WERI-Rb-1 (cell line): ENCODE results near the gene SRRM2.
A peak's percentile ranks its signal among the peaks of the same experiment; 100 is the strongest.

Source experiments
- DNase-seq: peaks from one replicate; pipeline ENCODE4 v3.0.0-alpha.2; 2020
- H3K27ac ChIP-seq: fragments of 250-450 bp; sonication (Bioruptor Pico); 2 replicates; pipeline ENCODE4 v1.5.1; 2020; ENCODE audit warnings: mild to moderate bottlenecking, moderate library complexity
- H3K27me3 ChIP-seq: fragments of 250-450 bp; sonication (Bioruptor Pico); 2 replicates; pipeline ENCODE4 v1.5.1; 2021; ENCODE audit warnings: mild to moderate bottlenecking, low read depth, moderate library complexity; ENCODE audit not compliant: insufficient read depth, severe bottlenecking
- H3K36me3 ChIP-seq: fragments of 250-450 bp; sonication (Bioruptor Pico); 2 replicates; pipeline ENCODE4 v1.5.1; 2020; ENCODE audit warnings: mild to moderate bottlenecking, moderate library complexity
- H3K4me3 ChIP-seq: 2 replicates; pipeline ENCODE4 v1.5.1; 2011; ENCODE audit warnings: low read depth, mild to moderate bottlenecking, control low read depth, low read length
- H3K9me3 ChIP-seq: fragments of 250-450 bp; sonication (Bioruptor Pico); 2 replicates; pipeline ENCODE4 v1.5.1; 2021; ENCODE audit warnings: mild to moderate bottlenecking, moderate library complexity; ENCODE audit not compliant: severe bottlenecking
- TF ChIP-seq, protein P1 (sequence below): IDR thresholded peaks from 2 replicates; pipeline ENCODE4 v1.5.1; 2011; ENCODE audit warnings: low read depth, mild to moderate bottlenecking, control low read depth, inconsistent platforms, low read length

The SRRM2 gene

DNA sequence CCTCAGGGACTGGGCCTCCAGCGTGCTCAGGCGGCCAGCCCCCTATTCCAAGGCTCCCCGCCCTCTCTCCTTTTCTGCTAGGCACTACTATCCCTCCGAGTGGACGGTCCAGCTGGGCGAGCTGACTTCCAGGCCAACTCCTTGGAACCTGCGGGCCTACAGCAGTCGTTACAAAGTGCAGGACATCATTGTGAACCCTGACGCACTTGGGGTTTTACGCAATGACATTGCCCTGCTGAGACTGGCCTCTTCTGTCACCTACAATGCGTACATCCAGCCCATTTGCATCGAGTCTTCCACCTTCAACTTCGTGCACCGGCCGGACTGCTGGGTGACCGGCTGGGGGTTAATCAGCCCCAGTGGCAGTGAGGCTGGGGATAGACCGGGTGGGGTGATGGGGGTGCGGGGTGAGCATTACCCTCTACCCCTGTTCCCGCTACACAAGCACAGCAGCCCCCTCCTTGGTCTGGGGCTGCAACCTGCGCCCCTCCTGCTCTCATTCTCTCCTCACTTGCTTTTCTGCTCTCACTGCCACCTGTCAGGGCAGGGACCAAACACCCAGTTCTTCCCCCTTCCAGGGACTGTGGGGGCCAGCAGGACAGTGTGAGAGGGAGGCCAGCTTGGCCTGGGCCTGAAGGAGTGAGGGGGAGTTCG is 46.9 kb downstream of the SRRM2 start:
- H3K27ac ChIP-seq, result 0 out of 2 replicates have a peak overlapping the region, but pooled peaks have one; percentile 35
- H3K36me3 ChIP-seq, result no peaks in the 10 kb centered on the region
- H3K27me3 ChIP-seq, result no peaks in the 10 kb centered on the region
- TF ChIP-seq, protein P1, sequence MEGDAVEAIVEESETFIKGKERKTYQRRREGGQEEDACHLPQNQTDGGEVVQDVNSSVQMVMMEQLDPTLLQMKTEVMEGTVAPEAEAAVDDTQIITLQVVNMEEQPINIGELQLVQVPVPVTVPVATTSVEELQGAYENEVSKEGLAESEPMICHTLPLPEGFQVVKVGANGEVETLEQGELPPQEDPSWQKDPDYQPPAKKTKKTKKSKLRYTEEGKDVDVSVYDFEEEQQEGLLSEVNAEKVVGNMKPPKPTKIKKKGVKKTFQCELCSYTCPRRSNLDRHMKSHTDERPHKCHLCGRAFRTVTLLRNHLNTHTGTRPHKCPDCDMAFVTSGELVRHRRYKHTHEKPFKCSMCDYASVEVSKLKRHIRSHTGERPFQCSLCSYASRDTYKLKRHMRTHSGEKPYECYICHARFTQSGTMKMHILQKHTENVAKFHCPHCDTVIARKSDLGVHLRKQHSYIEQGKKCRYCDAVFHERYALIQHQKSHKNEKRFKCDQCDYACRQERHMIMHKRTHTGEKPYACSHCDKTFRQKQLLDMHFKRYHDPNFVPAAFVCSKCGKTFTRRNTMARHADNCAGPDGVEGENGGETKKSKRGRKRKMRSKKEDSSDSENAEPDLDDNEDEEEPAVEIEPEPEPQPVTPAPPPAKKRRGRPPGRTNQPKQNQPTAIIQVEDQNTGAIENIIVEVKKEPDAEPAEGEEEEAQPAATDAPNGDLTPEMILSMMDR, result no peak
- H3K9me3 ChIP-seq, result peaks cover 3% of the 10 kb centered on the region
- no peak for DNase-seq
- H3K4me3 ChIP-seq, result no peak overlapping the region

DNA sequence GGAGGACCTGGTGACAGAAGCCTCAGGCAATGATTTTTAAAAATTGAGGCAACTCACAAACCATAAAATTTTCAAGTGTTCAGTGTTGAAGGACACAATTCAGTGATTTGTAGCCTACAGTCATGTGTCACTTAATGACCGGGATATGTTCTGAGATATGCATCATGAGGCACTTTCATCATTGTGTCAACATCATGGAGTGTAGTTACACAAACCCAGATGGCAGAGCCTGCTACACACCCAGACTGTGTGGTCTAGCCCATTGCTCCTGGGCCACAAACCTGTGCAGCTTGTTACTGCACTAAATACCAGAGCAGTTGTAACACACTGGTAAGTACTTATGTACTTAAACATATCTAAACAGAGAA is 47.4 kb downstream of the SRRM2 start:
- Histone ChIP-seq H3K4me3 (no peak overlapping the region), H3K36me3 (no peaks in the 10 kb centered on the region), H3K27me3 (no peaks in the 10 kb centered on the region), H3K9me3 (peaks cover 3% of the 10 kb centered on the region), H3K27ac (0 out of 2 replicates have a peak overlapping the region, but pooled peaks have one; percentile 35)
- no peak for DNase-seq
- TF ChIP-seq, protein P1, result no peak

- Histone ChIP-seq H3K36me3 (no peaks in the 10 kb centered on the region), H3K27ac (no peak overlapping the region), H3K4me3 (no peak overlapping the region), H3K27me3 (no peaks in the 10 kb centered on the region), H3K9me3 (peaks cover 3% of the 10 kb centered on the region)
- no peak for DNase-seq
- TF ChIP-seq, protein P1, result no peak
Measured at GRCh38 chr16:2803545-2804195, 51.2 kb downstream of the SRRM2 start.

GRCh38 chr16:2804728-2805127 is 52.3 kb downstream of the SRRM2 start:
- no peak for DNase-seq
- TF ChIP-seq, protein P1, result no peak
- no peaks in the 10 kb centered on the region for H3K27me3 ChIP-seq

GRCh38 chr16:2806286-2806685 is 53.8 kb downstream of the SRRM2 start:
- TF ChIP-seq, protein P1, result no peak
- H3K36me3 ChIP-seq, result no peaks in the 10 kb centered on the region
- DNase-seq, result no peak

More at GRCh38 chr16:2804728-2805127, 52.3 kb downstream of the SRRM2 start:
- Histone ChIP-seq H3K4me3 (no peak overlapping the region), H3K9me3 (peaks cover 3% of the 10 kb centered on the region), H3K36me3 (no peaks in the 10 kb centered on the region), H3K27ac (no peak overlapping the region)

More at GRCh38 chr16:2806286-2806685, 53.8 kb downstream of the SRRM2 start:
- no peak overlapping the region for H3K4me3 ChIP-seq
- H3K27me3 ChIP-seq, result no peaks in the 10 kb centered on the region
- H3K9me3 ChIP-seq, result peaks cover 3% of the 10 kb centered on the region
- H3K27ac ChIP-seq, result no peak overlapping the region
